H1 (cell line): ENCODE results near the gene CALU. TPM values are rescaled to one million over a fixed set of nuclear protein-coding genes. Genes with fewer than 3 reads are reported as not detected.

Experiments used
- PHF8 ChIP-seq: fragments of 200-600 bp; sonication (generic); conservative IDR thresholded peaks from 2 replicates; pipeline ENCODE4 v1.7.1; 2012; ENCODE audit warnings: low read depth, mild to moderate bottlenecking, inconsistent platforms, low read length, moderate library complexity
- TAF1 ChIP-seq: IDR thresholded peaks from 2 replicates; pipeline ENCODE4 v1.6.1; 2011; ENCODE audit warnings: mild to moderate bottlenecking, low read depth, low read length
- polyA plus RNA-seq, 7 experiments: library from polyadenylated mRNA; depleted of rRNA in 3 of 7; stranded (reverse) in 5 of 7; unstranded in 2 of 7; fragments of >200 nt in 5 of 7; fragments of 200-250 nt in 2 of 7; gene quantifications; 1 replicate in 5 of 7; 2 replicates in 1 of 7; 4 replicates in 1 of 7; pipeline versions ENCODE4 v1.2.1 to v1.2.3, GENCODE V29; 2011 to 2013; ENCODE audit warnings: missing spikeins in 2 of 7, mixed read lengths in 2 of 7
- total RNA-seq: library from RNA; stranded (reverse); fragmentation: NEBNext Ultra II Directional; extraction: Animal tissue kit (Norgen Biotek cat#: 25700); gene quantifications from 2 replicates; pipeline ENCODE4 v1.2.1, GENCODE V29; 2021

The CALU gene
- total and polyA plus RNA-seq, 2 of the 8 experiments (the other 6 are each of a cell fraction or from before 2014, with no cell fraction given): 67.2 to 170 TPM

DNA sequence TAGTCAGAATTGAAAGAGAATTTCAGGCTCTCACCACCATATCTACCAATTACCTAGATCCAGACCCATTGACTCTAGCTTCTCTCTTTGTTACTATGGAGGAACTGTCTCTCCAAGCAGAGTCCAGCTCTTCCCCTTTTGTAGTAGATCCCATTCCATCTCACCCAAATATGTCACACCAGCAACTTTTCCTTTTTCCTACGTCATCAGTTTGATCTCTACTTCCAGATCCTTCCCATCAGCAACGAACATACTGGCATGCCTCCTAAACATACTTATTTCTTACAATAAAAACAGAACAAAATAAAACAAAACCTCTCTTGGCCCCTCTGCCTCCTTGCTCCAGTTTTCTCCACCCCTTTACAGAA lies 5.9 kb upstream of the CALU start (continued):
- TF ChIP-seq PHF8 (no peak), TAF1 (no peak)
